NT2/D1 (cell line): ENCODE measurements around the gene PGC.

ENCODE experiments used
- SUZ12 ChIP-seq: IDR thresholded peaks from 2 replicates; pipeline ENCODE4 v1.6.1; 2011; ENCODE audit not compliant: insufficient read length, insufficient read depth; ENCODE audit errors: extremely low read depth
- YY1 ChIP-seq: IDR thresholded peaks from 2 replicates; pipeline ENCODE4 v1.6.1; 2011; ENCODE audit not compliant: insufficient read length, insufficient read depth
- ZNF274 ChIP-seq: IDR thresholded peaks from 2 replicates; pipeline ENCODE4 v1.6.1; 2011; ENCODE audit warnings: mild to moderate bottlenecking, low read depth, low read length

GRCh38 chr6:41687501-41688175, 59.6 kb downstream of the PGC start:
- no peak for TF ChIP-seq YY1
- no peak for TF ChIP-seq ZNF274
- TF ChIP-seq SUZ12 = no peak
